HG03175 (cell line): ENCODE results near the gene TMEM132D.

Experiments
- ATAC-seq: cut with Tn5 transposase; IDR thresholded peaks from one replicate; pipeline ENCODE4 v1.9.1; 2021; ENCODE audit warnings: mild to moderate bottlenecking, moderate library complexity; ENCODE audit not compliant: unreplicated experiment

Gene TMEM132D

GRCh38 chr12:129750421-129750820 is 153.4 kb downstream of the TMEM132D start:
- no peak for ATAC-seq

- ATAC-seq: no peak
These were observed 157.5 kb downstream of the TMEM132D start for GRCh38 chr12:129746318-129746717.

GRCh38 chr12:129729170-129729569 is 174.7 kb downstream of the TMEM132D start:
- no peak for ATAC-seq

- no peak for ATAC-seq
These were observed 176.7 kb downstream of the TMEM132D start for GRCh38 chr12:129727100-129727499.

- ATAC-seq: no peak
These were observed 180.6 kb downstream of the TMEM132D start for GRCh38 chr12:129723260-129723659.

- no peak for ATAC-seq
These were observed 183.2 kb downstream of the TMEM132D start for GRCh38 chr12:129720618-129721017.

- no peak for ATAC-seq
These were observed 184.4 kb downstream of the TMEM132D start for GRCh38 chr12:129719416-129719815.

- no peak for ATAC-seq
These were observed 186.4 kb downstream of the TMEM132D start for GRCh38 chr12:129717438-129717837.

GRCh38 chr12:129716825-129717224 is 187.0 kb downstream of the TMEM132D start:
- no peak for ATAC-seq

- ATAC-seq: no peak
These were observed 197.1 kb downstream of the TMEM132D start for GRCh38 chr12:129706716-129707115.

GRCh38 chr12:129704232-129704830 is 199.5 kb downstream of the TMEM132D start:
- ATAC-seq: no peak

- no peak for ATAC-seq
These were observed 202.2 kb downstream of the TMEM132D start for GRCh38 chr12:129701631-129702101.

- no peak for ATAC-seq
These were observed 203.8 kb downstream of the TMEM132D start for GRCh38 chr12:129700036-129700435.

- no peak for ATAC-seq
These were observed 206.9 kb downstream of the TMEM132D start for GRCh38 chr12:129696926-129697325.

GRCh38 chr12:129696405-129696804 is 207.4 kb downstream of the TMEM132D start:
- no peak for ATAC-seq

GRCh38 chr12:129693731-129694130 is 210.1 kb downstream of the TMEM132D start:
- no peak for ATAC-seq

GRCh38 chr12:129687731-129688130 is 216.1 kb downstream of the TMEM132D start:
- no peak for ATAC-seq

GRCh38 chr12:129681830-129682229 is 222.0 kb downstream of the TMEM132D start:
- no peak for ATAC-seq

GRCh38 chr12:129681151-129681550 is 222.7 kb downstream of the TMEM132D start:
- no peak for ATAC-seq

GRCh38 chr12:129676411-129676810 is 227.4 kb downstream of the TMEM132D start:
- ATAC-seq: no peak

- ATAC-seq: no peak
These were observed 227.9 kb downstream of the TMEM132D start for GRCh38 chr12:129675947-129676346.

GRCh38 chr12:129675496-129675895 is 228.3 kb downstream of the TMEM132D start:
- ATAC-seq: no peak

- no peak for ATAC-seq
These were observed 230.0 kb downstream of the TMEM132D start for GRCh38 chr12:129673806-129674205.
